ENCODE measurements around the gene PTGDR. TPM values are rescaled to one million over a fixed set of nuclear protein-coding genes. Genes with fewer than 3 reads are reported as not detected.

PTGDR gene
- total RNA-seq, 2 donors from 2014 or later = 0.09 TPM; not detected in 1

GRCh38 chr14:52325126-52325525 lies 57.6 kb downstream of the PTGDR start:
- TF ChIP-seq, protein P1, sequence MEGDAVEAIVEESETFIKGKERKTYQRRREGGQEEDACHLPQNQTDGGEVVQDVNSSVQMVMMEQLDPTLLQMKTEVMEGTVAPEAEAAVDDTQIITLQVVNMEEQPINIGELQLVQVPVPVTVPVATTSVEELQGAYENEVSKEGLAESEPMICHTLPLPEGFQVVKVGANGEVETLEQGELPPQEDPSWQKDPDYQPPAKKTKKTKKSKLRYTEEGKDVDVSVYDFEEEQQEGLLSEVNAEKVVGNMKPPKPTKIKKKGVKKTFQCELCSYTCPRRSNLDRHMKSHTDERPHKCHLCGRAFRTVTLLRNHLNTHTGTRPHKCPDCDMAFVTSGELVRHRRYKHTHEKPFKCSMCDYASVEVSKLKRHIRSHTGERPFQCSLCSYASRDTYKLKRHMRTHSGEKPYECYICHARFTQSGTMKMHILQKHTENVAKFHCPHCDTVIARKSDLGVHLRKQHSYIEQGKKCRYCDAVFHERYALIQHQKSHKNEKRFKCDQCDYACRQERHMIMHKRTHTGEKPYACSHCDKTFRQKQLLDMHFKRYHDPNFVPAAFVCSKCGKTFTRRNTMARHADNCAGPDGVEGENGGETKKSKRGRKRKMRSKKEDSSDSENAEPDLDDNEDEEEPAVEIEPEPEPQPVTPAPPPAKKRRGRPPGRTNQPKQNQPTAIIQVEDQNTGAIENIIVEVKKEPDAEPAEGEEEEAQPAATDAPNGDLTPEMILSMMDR (conservative IDR thresholded peaks at IDR 0.05) = no peak
- no peaks in the 10 kb centered on the region for H3K36me3 ChIP-seq (ENCODE audit: control insufficient read depth, insufficient read depth, low read length)
- Mint-ChIP-seq H3K9me3 (peaks cover 41% of the 10 kb centered on the region), H3K4me1 (no peaks in the 10 kb centered on the region), H3K27ac (no peak overlapping the region), H3K36me3 (ENCODE audit: low read depth) (peaks cover 5% of the 10 kb centered on the region), H3K27me3 (ENCODE audit: insufficient read depth) (peaks cover 3% of the 10 kb centered on the region), H3K4me3 (no peak overlapping the region)
- no peak overlapping the region for H3K27ac ChIP-seq (ENCODE audit: low read depth, low read length)
- peaks cover 17% of the 10 kb centered on the region for H3K9me3 ChIP-seq (ENCODE audit: control insufficient read depth, low read length)
- H3K4me3 ChIP-seq (ENCODE audit: low read length) = no peak overlapping the region
- no peak for DNase-seq
- no peaks in the 10 kb centered on the region for H3K4me1 ChIP-seq (ENCODE audit: control insufficient read depth, insufficient read depth, low read length)
- no peak overlapping the region for H3K9ac ChIP-seq (ENCODE audit: extremely low read depth, low read length, poor library complexity, severe bottlenecking)
- no peaks in the 10 kb centered on the region for H3K27me3 ChIP-seq (ENCODE audit: control insufficient read depth, insufficient read depth, low read length, poor library complexity, severe bottlenecking)
- 88 to 100% methylated on average over 1 to 3 of the region's 3 CpGs for WGBS, 2 experiments (ENCODE audit: insufficient coverage in 1 of 2, insufficient read length in 1 of 2)

DNA sequence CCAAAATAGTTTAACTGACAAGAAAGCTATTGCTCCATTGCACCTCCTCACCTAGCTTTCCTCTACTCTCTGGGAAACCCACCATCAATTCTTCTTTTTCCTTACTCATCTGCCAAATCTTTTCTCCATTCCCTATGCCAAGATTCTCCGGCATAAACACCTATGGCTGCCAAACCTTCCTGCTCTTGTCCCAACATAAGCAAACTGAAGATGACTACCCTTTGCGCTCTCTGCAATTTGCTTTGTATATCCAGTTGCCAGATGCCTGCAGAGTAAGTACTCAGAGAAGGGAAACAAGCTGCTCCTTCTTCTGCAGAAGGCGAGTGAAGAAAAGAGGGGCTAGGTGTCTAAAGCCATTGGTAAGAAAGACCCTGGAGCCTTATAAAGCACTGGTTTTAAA lies 58.1 kb downstream of the PTGDR start:
- no peak for DNase-seq
- WGBS, 2 experiments (ENCODE audit: insufficient coverage in 1 of 2, insufficient read length in 1 of 2) = 95 to 100% methylated on average over 2 to 3 of the region's 3 CpGs
- H3K27me3 Mint-ChIP-seq (ENCODE audit: insufficient read depth) = peaks cover 3% of the 10 kb centered on the region
- Histone ChIP-seq H3K27me3 (ENCODE audit: control insufficient read depth, insufficient read depth, low read length, poor library complexity, severe bottlenecking) (no peaks in the 10 kb centered on the region), H3K9me3 (ENCODE audit: control insufficient read depth, low read length) (peaks cover 16% of the 10 kb centered on the region), H3K36me3 (ENCODE audit: control insufficient read depth, insufficient read depth, low read length) (no peaks in the 10 kb centered on the region), H3K4me1 (ENCODE audit: control insufficient read depth, insufficient read depth, low read length) (no peaks in the 10 kb centered on the region), H3K27ac (ENCODE audit: low read depth, low read length) (no peak overlapping the region), H3K9ac (ENCODE audit: extremely low read depth, low read length, poor library complexity, severe bottlenecking) (no peak overlapping the region), H3K4me3 (ENCODE audit: low read length) (no peak overlapping the region)
- H3K36me3 Mint-ChIP-seq (ENCODE audit: low read depth) = peaks cover 5% of the 10 kb centered on the region
- TF ChIP-seq, protein P1 (conservative IDR thresholded peaks at IDR 0.05) = no peak
- no peaks in the 10 kb centered on the region for H3K4me1 Mint-ChIP-seq
- H3K27ac Mint-ChIP-seq = no peak overlapping the region
- peaks cover 36% of the 10 kb centered on the region for H3K9me3 Mint-ChIP-seq
- no peak overlapping the region for H3K4me3 Mint-ChIP-seq

Other genes starting within 250 kb of the PTGDR start
- 1 to 10 TPM; 1.7 to 2.9 TPM for gene NID2, start 198.6 kb upstream of the PTGDR start, total RNA-seq
- not detected for gene PTGER2, start 46.6 kb downstream of the PTGDR start, total RNA-seq